Measurements from ENCODE around the gene ZNF503.

The ZNF503 gene

DNA sequence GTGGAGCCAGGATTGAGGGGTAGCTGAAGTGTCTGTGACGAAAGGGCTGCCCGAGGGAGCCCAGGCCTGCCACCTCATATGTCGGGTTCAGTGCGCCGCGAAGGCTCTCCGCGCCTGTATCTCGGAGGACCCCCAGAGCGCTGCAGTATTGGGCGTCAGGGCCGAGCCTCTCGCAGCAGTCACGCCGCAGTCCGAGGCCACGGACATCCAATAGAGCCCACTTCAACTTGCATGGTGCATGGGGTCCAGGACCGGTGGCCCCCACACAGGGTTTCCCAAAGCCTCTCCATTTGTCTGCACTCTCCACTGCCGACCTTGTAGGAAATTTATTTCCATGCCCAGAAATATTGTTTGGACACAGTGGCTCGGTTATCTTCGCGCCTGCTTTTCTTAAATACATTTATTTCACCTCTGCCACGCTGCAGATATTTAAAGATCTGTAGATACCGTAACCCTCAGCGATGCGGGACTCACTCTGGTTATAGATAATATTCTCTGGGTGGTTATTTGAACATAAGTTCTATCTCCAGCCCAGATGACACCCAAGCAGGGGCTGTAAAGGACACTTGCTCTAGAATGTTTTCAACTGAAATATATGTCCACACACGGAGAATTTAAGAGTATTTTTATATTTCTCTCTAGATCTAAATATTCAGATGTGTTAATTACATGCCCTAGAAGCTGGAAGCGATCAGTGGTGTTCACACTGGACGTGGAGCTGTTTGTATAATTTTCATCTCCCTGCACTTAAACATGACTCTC lies 5.1 kb upstream of the ZNF503 start:
- DNase-seq: no peak

DNA sequence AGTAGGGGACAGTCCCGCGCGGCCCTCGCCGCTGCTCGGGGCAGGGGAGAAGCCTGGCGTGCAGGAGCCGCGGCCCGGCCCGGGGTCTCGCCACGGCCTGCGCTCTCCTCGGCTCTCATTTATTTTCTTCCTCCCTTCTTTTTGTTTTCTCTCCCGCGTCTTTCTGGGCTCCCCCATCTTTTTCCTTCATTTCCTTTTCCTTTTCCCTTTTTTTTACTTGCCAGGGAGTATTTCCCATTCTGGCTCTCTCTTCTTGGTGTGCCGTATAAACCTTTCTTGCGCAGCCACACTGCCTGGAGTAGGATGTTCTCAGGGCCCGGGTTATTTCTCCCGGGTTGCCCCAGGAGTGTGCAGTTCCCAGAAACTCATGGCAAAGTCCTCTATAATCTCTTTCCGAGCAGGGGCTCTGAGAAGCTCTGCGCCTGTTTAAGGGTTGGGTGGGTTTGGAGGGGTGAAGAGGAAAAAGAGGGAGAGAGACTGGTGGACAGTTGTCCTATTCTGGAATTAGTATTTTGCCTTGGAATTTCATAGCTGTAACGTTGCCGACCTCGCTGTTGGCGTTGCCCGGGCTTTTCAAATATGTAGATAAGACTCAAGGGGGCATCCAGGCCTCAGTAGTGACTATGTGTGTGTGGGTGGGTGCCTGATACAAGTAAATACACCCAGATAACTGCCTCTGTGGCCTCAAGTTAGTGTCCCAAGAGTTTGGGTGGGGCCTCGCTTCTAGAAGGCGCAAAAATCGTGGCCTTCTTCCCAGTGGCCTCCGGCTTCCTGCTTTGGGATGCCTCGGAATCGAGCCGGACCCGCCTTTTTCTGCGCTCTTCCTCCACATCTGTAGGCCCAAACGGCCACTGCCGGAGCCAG lies 4.3 kb upstream of the ZNF503 start:
- DNase-seq: no peak

DNA sequence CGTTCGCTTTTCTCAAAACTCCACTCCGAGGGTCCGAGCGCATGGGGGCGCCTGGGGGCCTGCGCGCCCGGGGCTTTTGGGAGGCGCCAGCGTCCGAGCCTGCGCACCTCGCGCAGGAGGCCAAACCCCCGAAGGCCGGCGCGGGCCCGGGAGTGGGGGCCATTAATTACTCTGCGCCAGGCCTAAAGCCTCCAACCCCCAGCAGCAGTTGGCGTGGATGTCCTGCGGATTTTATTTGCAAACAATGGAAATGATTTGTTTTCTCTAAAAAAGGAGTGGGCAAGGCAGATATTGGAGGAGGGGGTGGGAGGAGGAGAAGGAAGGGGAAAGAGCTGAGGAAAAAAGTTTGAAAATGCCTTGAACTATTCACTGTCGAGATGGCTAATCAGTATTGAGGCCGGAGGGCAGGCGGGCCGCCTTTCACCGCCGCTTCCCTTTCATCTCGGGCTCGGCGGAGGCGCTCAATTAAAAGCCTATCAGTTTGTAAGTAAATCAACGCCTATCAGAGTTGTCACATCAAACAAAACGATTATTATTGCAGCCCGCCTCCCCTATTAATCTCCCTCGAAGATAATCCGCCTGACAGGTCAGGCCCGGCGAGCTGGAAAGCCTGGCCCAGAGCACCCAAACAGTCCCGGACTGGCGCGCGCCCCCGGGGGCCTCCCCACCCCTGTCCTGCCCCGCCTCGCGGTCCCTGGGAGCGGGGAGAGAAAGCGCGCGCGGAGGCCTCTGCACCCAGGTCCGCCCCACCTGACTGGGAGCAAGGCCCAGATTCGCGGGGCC lies 3.4 kb upstream of the ZNF503 start:
- no peak for DNase-seq

DNA sequence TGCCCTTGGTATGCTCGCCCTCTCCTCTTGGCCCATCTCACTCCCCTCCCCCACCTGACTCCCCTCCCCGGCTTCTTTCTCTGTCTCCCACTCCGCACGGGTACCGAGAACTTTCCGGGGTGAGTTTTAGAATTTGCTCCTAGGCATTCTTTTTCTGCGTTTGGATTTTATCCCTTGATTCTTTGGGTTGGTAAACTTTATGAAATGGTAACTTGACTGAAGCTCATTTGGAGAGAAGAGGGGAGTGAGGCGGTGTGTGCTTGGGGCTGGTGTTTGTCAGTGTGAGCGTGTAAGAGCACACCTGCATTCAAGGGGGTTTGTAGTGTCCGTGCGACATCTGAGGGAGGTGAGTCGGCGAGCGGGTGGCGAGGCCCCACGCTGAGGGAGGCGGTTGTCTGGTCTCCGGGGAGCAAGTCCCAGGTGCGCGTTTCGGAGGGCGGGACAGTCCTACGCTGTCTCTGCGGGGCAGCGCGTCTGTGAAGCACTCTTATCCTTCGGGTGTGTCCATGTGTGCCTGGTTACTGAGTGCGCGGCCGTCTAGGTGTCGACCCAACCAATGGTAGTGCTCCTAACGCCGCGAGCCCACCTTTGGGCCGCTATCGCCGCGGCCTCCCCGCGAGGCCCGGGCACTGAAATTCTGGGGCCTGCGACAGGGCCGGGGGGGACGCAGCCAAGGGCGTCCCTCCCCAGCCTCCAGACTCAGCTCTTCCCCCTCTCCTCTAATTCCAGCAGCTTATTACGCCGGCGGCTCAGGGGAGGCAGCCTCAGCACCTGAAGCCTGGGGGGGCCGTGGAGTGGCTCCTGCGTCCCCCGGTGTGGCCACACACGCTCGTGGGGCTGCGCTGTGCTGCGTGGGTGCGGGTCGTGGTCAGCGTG lies 2.6 kb upstream of the ZNF503 start:
- DNase-seq: no peak

DNA sequence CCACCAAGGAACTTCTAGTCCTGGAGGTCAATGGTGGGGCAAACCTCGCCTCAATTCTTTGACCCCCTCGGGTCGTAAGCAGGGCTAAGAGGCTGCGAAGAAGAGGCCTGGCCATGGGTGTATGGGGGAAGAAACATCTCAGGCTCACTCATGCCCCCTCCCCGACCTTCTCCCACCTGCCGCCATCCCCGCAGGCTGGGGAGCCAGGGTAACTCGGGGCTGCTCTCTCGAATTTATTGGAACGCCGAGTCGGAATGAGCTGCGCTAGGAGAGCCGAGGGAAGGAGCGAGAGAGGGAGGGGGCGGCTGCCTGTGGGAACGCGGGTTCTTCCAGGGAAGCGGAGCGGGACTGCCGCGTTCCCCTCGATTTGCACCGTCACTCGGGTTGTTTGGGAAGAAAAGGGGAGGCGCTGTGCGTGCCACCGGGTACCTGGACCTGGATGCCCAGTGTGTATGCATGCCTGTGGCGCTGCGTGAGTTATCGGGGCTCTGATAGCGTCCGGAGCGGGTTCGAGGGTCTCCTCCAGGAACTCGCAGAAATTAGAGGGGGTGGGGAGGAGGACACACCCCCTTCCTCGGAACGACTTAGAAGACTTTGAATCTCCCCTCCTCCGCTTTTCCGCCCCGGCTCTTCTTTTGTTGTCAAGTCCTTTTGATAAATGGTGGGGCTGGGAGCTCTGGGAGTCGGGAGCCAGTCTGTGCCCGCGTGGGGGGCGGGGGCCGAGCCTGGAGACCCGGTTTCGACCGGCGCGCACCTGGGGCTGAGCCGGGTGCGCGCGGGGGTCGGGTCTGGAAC lies 1.8 kb upstream of the ZNF503 start:
- no peak for DNase-seq

DNA sequence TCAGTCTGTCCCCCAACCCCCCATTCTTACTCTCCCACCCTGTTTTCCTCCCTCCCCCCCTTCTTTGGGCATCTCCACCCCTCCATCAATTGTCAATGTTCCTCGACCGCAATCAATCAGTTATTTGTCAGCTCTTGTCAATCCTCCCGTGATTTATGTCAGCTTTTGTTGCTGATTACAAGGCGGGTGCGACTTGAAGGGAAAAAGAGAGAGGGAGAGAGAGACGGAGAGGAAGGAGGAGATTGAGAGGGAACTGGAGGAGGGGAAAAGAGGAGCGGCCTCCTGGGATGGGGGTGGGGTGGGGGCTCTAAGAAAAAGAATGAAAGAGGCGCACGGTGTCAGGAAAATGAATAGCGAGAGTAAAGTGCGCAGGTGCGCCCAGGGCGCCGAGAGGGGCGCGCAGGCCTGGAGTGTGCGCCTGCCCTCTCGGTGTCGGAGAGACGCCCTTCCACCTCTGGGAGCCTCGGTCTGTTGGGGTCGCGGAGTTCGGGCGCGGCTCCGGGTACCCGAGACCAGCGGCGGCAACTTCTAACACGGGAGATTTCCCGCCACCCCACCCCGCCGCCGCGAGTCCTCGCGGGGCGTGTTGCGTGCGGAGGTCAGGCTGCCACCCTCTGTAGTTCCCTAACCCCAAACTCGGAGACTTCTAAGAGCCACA lies 1.1 kb upstream of the ZNF503 start:
- no peak for DNase-seq

DNA sequence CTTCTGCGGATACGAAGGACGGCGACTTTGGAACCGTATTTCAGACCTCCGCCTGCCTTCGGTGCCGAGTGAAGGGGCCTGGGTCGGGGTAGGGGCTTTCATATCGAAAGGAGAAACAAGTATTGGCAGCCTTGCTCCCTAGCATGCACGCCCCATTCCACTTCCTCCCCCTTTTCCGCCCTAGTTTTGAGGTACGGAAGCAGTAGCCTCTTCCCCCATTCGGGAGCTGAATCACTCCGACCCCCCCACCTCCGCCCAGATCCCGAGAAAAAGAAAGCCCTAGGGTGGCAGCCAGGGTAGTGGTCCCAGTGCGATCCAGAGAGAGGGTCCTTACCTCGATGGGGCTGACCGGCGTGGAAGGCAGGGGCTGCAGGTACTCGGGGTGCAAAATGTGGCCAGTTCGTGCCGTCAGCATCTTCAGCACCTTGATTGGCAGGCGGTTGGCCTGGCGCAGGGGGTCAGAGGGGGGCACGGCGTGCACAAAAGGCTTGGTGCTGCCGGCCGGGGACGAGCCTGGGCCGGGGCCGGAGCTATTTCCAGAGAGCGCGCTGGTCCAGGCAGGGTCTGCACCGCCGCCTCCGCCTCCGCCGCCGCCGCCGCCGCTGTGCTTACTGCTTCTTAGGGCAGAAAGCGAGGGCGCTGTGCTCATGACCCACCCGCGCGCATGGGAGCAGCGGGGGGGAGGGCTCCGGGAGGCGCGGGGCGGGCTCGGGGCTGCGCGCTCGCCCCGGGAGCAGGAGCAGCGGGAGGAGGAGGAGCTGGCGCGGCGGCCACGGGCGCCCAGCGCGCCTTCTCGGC lies 594 bp downstream of the ZNF503 start:
- no peak for DNase-seq

DNA sequence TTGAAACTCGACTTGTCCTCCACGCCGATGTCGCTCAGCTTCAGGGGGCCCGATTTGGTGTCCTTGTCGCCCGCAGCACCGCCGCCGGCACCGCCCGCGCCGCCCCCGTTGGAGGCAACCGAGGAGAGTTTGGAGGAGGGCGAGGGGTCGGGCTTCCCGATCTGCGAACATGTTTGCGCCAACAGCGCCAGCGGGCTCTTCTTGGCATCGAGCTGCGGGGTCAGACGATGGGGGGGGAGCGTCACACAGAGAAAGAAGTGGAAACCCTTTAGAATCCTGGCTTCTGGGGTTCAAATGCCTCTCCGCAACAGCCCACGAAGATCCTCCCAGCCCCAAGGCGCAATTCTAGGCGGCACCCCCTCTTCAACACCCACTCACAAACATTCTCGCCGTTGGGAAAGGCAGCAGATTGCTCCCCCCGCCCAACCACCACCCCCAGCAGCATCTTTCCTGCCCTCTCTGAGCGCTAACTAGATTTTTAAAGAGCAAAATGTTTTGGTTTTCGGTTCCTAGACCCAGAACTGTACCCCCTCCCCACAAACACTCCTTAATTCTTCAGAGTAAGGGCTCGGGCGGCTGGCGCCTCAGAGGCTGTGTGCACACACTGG lies 1.3 kb downstream of the ZNF503 start:
- no peak for DNase-seq

DNA sequence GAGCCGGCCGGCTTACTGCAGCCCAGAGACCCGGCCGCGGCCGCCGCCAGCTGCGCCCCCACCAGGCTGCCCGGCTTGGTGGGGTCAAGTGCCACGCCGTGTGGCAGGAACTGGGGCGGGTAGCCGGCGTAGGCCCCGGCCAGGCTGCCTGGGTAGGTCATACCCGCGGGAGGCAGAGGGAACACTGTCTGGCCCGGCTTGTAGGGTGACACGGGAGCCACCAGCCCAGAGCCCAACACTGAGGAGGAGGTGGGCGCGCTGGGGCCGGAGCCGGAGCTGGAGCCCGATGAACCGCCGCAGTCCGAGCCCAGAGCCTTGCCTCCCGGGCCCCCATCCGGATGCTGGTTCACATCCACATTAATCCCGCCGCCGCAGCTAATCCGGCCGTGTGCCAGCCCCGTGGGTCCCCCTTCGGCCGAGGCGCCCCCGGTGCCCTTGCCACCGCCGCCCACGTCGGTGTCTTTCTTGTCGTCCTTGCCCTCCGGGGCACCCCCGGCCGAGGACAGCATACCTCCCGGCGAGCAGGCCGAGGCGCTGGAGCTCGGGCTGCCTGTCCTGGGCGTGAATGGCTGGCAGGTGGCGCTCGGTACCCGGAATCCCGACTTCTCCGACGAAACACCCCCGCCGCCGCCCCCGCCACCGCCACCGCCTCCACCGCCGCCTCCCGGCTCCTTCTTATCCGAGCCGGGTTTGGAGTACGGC lies 2.0 kb downstream of the ZNF503 start:
- peak; percentile 43 for DNase-seq

DNA sequence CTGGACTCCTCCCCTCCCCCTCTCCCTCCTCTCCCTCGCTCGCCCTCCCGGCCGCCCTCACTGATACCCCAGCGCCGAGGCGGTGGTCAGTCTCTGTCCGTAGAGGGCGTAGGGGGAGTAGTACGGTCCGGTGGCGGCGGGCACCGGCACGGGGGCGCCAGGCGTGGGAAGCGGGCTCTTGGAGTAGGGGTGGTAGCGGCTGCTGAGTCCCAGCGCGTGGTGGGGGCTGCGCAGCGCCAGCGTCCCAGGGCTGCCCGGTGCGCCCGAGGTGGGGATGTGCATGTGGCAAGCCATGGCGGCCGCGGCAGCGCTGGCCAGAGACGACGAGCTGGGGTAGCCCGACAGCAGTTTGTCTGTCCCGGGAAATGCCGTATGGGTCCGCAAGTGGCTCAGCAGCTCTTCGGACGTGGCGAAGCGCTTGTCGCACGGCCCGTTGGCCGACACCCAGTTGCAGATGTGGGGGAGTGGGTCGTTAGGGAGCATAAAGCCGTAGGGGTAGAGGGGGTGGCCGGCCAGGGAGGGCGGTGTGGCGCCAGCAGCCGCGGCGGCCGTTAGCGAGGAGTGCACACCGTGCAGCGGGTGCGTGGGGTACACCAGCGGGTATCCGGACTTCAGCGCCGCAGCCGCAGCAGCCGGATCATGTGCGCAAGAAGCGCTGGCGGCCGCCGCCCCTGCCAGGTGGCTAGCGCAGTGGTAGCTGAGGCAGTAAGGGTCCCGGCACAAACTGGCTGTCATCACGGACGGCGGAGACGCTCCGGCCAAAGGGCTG lies 2.7 kb downstream of the ZNF503 start:
- no peak for DNase-seq

DNA sequence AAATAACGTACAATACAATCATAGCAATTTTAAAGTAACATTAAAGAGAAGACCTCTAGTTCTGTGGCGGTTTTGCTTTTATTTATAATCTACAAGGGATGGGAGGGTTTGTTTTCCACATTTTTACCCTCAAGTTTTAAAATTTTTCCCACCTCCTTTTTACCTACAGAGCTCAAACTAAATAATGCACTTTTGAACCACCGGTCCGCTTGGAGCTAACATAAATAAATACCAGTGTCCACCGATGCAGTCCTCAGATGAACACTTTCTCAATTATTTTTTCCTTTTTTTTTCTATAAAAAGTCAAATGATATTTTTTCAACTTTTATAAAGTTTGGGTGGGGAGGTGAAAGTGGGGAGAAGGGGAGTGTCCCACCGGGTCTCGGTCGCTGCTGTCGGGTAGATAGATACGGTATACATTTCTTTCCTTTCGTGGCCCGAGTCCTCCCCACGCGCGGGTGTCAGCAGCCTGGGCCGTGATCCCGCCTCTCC lies 3.3 kb downstream of the ZNF503 start:
- no peak for DNase-seq

DNA sequence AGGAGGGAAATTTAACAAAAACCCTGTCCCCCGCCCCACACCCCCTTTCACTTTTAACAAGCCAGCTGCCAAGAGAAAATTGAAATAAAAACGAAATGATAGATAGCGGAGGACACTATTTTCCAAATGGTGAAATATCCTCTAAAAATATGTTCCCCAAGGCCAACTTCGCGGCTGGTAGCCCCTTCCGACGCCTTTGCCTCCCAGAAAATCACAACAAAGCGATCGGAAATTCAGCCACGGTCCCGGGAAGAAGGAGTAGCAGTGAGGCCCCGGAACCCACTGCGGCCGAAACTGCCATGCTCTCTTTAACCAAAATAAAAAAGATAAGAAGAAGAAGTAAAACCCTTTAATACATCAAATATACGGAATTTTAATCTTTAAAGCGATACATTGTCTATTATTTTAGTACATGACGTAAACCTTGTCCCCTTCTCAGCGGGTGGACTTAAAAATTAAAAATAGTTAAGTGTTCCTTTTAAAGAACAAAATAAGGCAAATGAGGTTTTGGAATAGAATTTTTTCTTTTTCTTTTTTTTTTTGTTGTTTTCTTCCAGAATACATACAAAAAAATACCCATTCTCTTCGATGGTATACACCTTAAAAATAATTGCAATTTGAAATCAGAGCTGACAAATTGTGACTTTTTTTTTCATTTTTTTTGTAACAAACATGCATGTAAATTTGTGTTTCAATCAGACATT lies 3.9 kb downstream of the ZNF503 start:
- DNase-seq: no peak

DNA sequence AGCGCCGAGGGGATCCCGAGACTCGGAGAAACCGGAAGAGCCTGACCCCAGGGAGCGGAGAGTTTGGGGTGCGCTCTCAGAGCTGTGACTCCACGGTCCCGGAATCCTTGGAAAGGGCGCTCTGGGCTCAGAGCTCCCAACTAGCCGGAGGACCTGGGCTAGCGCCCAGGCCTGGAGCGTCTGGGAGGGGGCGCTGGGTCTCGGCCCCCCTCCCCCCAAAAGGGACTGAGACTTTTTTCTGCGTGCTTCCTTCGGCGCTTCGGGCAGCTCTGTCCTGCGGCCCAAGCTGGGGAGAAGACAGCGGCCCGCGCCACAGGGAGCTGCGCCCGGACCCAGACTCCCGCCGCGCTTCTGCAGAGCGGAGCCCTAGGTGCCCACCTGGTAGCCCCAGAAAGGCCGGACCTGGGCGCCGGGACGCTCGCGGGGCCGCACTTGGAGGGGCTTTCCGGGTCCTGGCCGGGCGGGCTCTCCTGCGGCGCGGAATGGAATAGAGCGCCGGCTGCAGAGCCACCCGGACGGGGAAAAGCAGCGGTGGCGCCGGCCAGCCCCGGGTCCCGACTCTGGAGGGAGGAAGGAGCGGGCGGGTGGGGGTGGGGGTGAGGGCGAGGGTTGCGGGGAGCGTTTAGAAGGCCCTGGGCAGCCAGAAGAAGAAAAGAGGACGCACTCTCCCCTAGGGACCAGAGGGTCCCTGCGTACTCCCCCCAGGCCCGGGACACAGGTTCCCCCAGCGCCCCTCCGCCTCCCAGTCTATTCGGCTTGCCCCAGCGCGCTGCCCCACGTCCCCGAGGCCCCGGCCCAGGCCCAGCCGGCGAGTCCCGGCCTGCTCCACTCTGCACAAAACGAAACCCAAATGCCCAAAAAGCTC lies 4.7 kb downstream of the ZNF503 start:
- DNase-seq: no peak

DNA sequence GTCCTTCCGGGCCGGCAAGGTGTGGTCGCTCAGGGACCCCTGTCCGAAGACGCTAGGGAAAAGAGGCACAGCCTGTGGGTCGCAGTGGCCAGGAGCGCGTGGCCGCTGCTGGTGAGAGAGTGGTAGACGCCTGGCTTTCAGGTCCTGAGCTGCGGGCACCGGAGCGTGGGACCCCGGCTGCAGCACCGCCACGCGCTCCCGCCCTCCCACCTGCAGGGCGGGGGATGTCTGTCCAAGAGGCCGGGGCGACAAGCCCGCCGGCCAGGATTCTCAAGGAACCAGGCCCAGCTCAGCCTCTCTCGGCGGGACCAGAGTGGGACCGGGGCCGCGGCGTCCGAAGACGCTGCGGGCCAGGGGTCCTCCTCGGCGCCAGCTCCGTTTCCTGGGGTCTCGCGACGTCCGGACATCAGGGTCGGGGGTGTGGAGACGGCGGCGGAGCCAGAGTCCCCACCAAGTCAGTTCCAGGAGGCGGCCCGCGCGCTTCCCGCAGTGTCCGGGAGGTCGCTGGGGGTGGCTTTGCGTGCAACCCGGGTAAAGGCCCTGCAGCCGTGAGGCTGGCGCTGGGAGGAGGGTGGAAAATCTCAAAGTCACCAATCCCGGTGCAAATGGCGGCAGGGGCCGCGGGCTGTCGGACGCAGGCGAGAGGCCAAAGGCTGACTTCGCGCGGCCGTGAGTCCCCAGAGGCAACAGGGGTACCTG lies 5.5 kb downstream of the ZNF503 start:
- no peak for DNase-seq

DNA sequence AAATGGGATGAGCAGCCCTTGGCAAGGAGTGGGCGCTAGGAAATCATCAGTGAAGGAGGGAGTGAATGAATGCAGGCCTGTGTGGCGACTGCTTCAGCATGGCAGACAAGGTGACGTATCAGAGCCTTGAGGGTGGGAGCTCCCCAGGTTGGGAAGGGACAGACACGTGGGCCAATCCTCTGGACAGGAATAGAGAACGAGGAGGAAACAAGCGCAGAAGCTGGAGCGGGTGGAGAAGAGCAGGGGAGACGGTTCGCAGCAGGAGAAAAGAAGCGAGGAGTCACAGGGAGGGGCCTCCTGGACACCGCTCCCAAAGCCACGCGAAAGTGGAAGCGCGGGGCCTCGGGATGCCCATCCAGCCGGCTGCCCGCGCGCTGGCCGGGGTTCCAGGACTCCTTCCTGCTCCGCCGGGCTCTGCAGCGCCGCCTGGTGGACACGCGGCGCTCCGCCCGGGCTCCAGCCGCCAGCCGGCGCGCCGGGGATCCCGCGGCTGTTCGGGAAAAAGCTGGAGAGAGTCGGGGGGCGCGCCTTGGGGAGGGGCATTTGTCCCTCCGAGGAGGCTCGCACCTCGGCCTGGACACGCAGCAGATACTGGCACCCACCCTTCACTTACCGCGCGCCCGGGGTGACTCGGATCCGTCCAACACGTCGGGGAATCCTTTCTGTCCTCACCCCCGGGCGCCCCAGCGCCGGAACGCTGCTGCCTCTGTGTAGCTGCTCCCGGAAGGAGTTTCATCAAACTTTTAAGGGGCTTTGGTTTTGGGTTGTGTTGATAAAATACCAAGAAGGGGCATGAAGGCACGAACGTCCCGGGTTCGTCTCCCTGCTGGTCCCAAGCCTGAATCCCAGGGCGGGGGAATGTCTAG lies 6.3 kb downstream of the ZNF503 start:
- DNase-seq: no peak
